NCI-H2081 (cell line): ENCODE data around the gene FJX1.
"Not testable (repeated sequence)": the region's sequence is repeated elsewhere in the genome, so short reads cannot be mapped to it uniquely, and the experiment has no call there.

Source experiments
- DNase-seq, 2 experiments: peaks; one replicate each; lab custom pipeline; 2025; lab: John Stamatoyannopoulos, UW

The FJX1 gene

GRCh38 chr11:35632301-35632700 is 14.0 kb downstream of the FJX1 start:
- no peak for DNase-seq

GRCh38 chr11:35633827-35634423 is 15.7 kb downstream of the FJX1 start:
- DNase-seq: no peak

GRCh38 chr11:35635933-35636332 is 17.7 kb downstream of the FJX1 start:
- DNase-seq: no peak

GRCh38 chr11:35639591-35640179 is 21.4 kb downstream of the FJX1 start:
- DNase-seq: peak in 1 of 2 experiments; percentile 48

GRCh38 chr11:35641171-35641897 is 23.1 kb downstream of the FJX1 start:
- peak in 1 of 2 experiments; percentile 14 for DNase-seq

- no peak for DNase-seq
Measured at GRCh38 chr11:35641964-35642363, 23.7 kb downstream of the FJX1 start.

GRCh38 chr11:35647421-35648093 is 29.3 kb downstream of the FJX1 start:
- DNase-seq: no peak

- no peak for DNase-seq
Measured at GRCh38 chr11:35650006-35650405, 31.7 kb downstream of the FJX1 start.

- DNase-seq: no peak
Measured at GRCh38 chr11:35650467-35650866, 32.2 kb downstream of the FJX1 start.

GRCh38 chr11:35651263-35651662 is 33.0 kb downstream of the FJX1 start:
- no peak for DNase-seq

GRCh38 chr11:35652786-35653185 is 34.5 kb downstream of the FJX1 start:
- DNase-seq: not testable (repeated sequence)

- DNase-seq: peak in 1 of 2 experiments; percentile 26
Measured at GRCh38 chr11:35654711-35655110, 36.5 kb downstream of the FJX1 start.

GRCh38 chr11:35655254-35655653 is 37.0 kb downstream of the FJX1 start:
- no peak for DNase-seq

GRCh38 chr11:35655856-35656255 is 37.6 kb downstream of the FJX1 start:
- no peak for DNase-seq

- no peak for DNase-seq
Measured at GRCh38 chr11:35658020-35658948, 40.0 kb downstream of the FJX1 start.

GRCh38 chr11:35661534-35661933 is 43.3 kb downstream of the FJX1 start:
- no peak for DNase-seq

GRCh38 chr11:35662061-35662648 is 43.9 kb downstream of the FJX1 start:
- DNase-seq: peak in 1 of 2 experiments; percentile 65

- DNase-seq: peak; percentile 74 to 88
Measured at GRCh38 chr11:35662649-35663407, 44.6 kb downstream of the FJX1 start, which contains the start of gene TRIM44. Gene TRIM44 (plus strand): TSS chr11:35662775. CDS start chr11:35663112, 337 bp downstream.

GRCh38 chr11:35663408-35663702 is 45.1 kb downstream of the FJX1 start:
- DNase-seq: no peak

- no peak for DNase-seq
Measured at GRCh38 chr11:35664977-35665441, 46.7 kb downstream of the FJX1 start.
